HG03520 (cell line): ENCODE data around the gene EPHA8.

Source experiments
- ATAC-seq: cut with Tn5 transposase; IDR thresholded peaks from one replicate; pipeline ENCODE4 v1.9.1; 2021; ENCODE audit warnings: mild to moderate bottlenecking, moderate library complexity; ENCODE audit not compliant: unreplicated experiment

Gene EPHA8

GRCh38 chr1:22638476-22639234 lies 75.4 kb downstream of the EPHA8 start:
- no peak for ATAC-seq

- ATAC-seq = no peak
Observed at GRCh38 chr1:22639286-22639685, 76.0 kb downstream of the EPHA8 start.

GRCh38 chr1:22641247-22641646 lies 78.0 kb downstream of the EPHA8 start:
- ATAC-seq = no peak

GRCh38 chr1:22641906-22642636 lies 78.8 kb downstream of the EPHA8 start:
- ATAC-seq = no peak

GRCh38 chr1:22643381-22643780 lies 80.1 kb downstream of the EPHA8 start, which contains the start of gene C1QC:
TSS of gene C1QC (plus strand) at chr1:22643633. CDS start at chr1:22644024, 391 bp downstream.
- no peak for ATAC-seq

GRCh38 chr1:22643928-22644327 lies 80.6 kb downstream of the EPHA8 start:
- no peak for ATAC-seq

- no peak for ATAC-seq
Observed at GRCh38 chr1:22645931-22646330, 82.6 kb downstream of the EPHA8 start.

GRCh38 chr1:22646384-22646783 lies 83.1 kb downstream of the EPHA8 start:
- no peak for ATAC-seq

GRCh38 chr1:22650089-22650693 lies 86.9 kb downstream of the EPHA8 start:
- ATAC-seq = no peak

GRCh38 chr1:22651941-22652856 lies 88.9 kb downstream of the EPHA8 start:
- no peak for ATAC-seq

GRCh38 chr1:22652881-22653316 lies 89.6 kb downstream of the EPHA8 start, which contains the start of gene C1QB:
TSS of gene C1QB (plus strand) at chr1:22653236. CDS start at chr1:22659463, 6,227 bp downstream.
- ATAC-seq = no peak
